Measurements from ENCODE around the gene DCLK2. TPM values are rescaled to one million over a fixed set of nuclear protein-coding genes. Genes with fewer than 3 reads are reported as not detected.
"Not testable (repeated sequence)": the region's sequence is repeated elsewhere in the genome, so short reads cannot be mapped to it uniquely, and the experiment has no call there.

Gene DCLK2
- total and polyA plus RNA-seq, 12 donors: 4.1 to 33.4 (median 16.7) TPM

DNA sequence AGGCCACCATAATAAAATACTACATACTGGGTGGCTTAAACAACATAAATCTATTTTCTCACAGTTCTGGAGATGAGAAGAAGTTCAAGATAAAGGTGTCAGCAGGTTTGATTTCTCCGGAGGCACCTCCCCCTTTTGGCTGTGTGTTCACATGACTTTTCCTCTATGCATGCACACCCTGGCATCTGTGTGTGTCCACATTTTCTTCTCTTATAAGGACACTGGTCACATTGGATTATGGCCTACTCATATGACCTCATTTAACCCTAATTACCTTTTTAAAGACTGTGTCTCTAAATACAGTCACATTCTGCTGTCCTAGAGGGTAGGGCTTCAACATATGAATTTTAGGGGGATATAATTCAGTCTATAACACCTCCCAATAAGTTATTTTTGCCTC lies 79.8 kb downstream of the DCLK2 start:
- Histone ChIP-seq H3K9me3 (no peaks in the 10 kb centered on the region), H3K36me3 (peaks cover 0 to 2% (median 0%) of the 10 kb centered on the region in 9 donors), H3K27me3 (no peaks in the 10 kb centered on the region), H3K4me3 (no peak overlapping the region), H3K4me1 (peaks cover 3 to 43% (median 18%) of the 10 kb centered on the region in 9 donors), H3K27ac (peak overlapping the region in 3 of 10 donors; percentile 34 to 45 (median 44))
- no peak for TF ChIP-seq CTCF (IDR thresholded peaks at IDR 0.05)
- peak in 5 of 8 donors; percentile 29 to 74 (median 68) for ATAC-seq
- intact Hi-C loops (cut with DNase I): no loop called here
- DNase-seq: no peak
- 39 to 59% methylated on average over 1 of the region's 1 CpG for WGBS, 2 donors

- DNase-seq: no peak
- Histone ChIP-seq H3K36me3 (peaks cover 0 to 3% (median 0%) of the 10 kb centered on the region in 9 donors), H3K9me3 (no peaks in the 10 kb centered on the region), H3K27me3 (no peaks in the 10 kb centered on the region), H3K27ac (peak overlapping the region in 5 of 10 donors; percentile 6 to 59 (median 44)), H3K4me1 (peaks cover 0 to 51% (median 15%) of the 10 kb centered on the region in 9 donors), H3K4me3 (no peak overlapping the region)
- intact Hi-C loops (cut with DNase I): no loop called here
- 36 to 37% methylated on average over 2 of the region's 2 CpGs for WGBS, 2 donors
- ATAC-seq: peak in 4 of 8 donors; percentile 18 to 40 (median 30)
- no peak for TF ChIP-seq CTCF (IDR thresholded peaks at IDR 0.05)
Observed at GRCh38 chr4:150160473-150160872, 82.2 kb downstream of the DCLK2 start.

DNA sequence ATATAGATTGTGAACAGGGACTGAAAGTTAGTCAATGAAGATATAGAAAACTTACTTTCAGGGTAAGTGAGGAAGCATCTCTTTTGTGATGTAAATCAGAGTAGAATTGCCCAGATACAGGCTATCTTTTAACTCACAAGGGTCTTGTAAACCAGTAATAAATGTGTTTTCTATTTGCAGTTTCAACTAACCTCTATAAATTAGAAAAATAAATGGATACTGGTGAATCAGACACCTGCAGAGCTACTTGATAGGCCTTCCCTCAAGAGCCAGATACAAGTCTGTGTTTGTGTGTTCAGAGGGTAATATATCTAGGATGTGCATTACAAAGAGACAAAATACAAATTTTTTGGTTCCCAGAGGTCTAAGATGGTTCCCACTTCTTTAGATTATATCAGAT lies 82.9 kb downstream of the DCLK2 start:
- intact Hi-C loops (cut with DNase I): no loop called here
- no peaks in the 10 kb centered on the region for H3K9me3 ChIP-seq
- no peaks in the 10 kb centered on the region for H3K27me3 ChIP-seq
- peaks cover 0 to 3% (median 0%) of the 10 kb centered on the region in 9 donors for H3K36me3 ChIP-seq
- peaks cover 0 to 51% (median 15%) of the 10 kb centered on the region in 9 donors for H3K4me1 ChIP-seq
- H3K27ac ChIP-seq: peak overlapping the region in 3 of 10 donors; percentile 33 to 59 (median 44)
- DNase-seq (no peak), ATAC-seq (no peak)
- no peak overlapping the region for H3K4me3 ChIP-seq
- no peak for TF ChIP-seq CTCF (IDR thresholded peaks at IDR 0.05)

GRCh38 chr4:150162020-150162419 lies 83.8 kb downstream of the DCLK2 start:
- H3K9me3 ChIP-seq; intact Hi-C loops (cut with DNase I); H3K4me3 ChIP-seq; H3K27ac ChIP-seq; DNase-seq; ATAC-seq; H3K36me3 ChIP-seq; H3K27me3 ChIP-seq: not testable (repeated sequence)
- 98 to 100% methylated on average over 2 of the region's 2 CpGs for WGBS, 2 donors
- H3K4me1 ChIP-seq: peaks cover 4 to 57% (median 22%) of the 10 kb centered on the region in 9 donors

DNA sequence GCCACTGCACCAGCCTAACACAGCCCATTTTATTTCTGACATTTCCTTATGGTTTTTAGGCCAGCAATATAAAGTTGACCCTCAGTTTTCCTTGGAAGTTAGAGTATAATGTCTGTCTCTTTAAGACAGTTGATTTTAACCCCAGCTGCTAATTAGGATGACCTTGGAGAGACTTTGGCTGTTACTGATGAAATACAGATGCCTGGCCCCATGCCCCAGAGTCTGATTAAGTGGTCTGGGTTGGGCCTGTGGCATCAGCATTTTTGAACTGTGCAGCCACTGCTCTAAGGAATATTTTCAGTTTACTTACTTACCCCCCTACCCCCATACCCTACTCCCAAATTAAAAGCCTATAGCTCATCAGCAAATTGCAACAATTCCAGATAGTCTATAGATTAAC lies 85.8 kb downstream of the DCLK2 start:
- no peak for TF ChIP-seq CTCF (IDR thresholded peaks at IDR 0.05)
- no peaks in the 10 kb centered on the region for H3K9me3 ChIP-seq
- no peaks in the 10 kb centered on the region for H3K27me3 ChIP-seq
- peaks cover 8 to 54% (median 29%) of the 10 kb centered on the region in 9 donors for H3K4me1 ChIP-seq
- peaks cover 0 to 3% (median 0%) of the 10 kb centered on the region in 9 donors for H3K36me3 ChIP-seq
- intact Hi-C loops (cut with DNase I): no loop called here
- peak overlapping the region in 6 of 10 donors; percentile 3 to 51 (median 24) for H3K27ac ChIP-seq
- H3K4me3 ChIP-seq: no peak overlapping the region
- peak; percentile 75 to 89 (median 84) for ATAC-seq
- peak; percentile 38 to 71 for DNase-seq

Measured in heart right ventricle (tissue), 16 donors.